Smooth muscle cell (in vitro differentiated cells): ENCODE results near the gene CRACDL. TPM values are rescaled to one million over a fixed set of nuclear protein-coding genes. Genes with fewer than 3 reads are reported as not detected.

Experiments
- DNase-seq: peaks from one replicate; lab custom pipeline; 2025; ENCODE audit not compliant: unreplicated experiment; lab: John Stamatoyannopoulos, UW
- H2AFZ ChIP-seq: fragments of 200-600 bp; sonication (generic); 2 replicates; pipeline ENCODE4 v1.6.0; 2016; ENCODE audit warnings: antibody characterized with exemption, low read depth, mild to moderate bottlenecking
- H3F3A ChIP-seq: fragments of 200-600 bp; sonication (generic); 2 replicates; pipeline ENCODE4 v1.6.0; 2017; ENCODE audit warnings: antibody characterized with exemption, low read depth
- H3K27ac ChIP-seq: fragments of 200-600 bp; sonication (generic); 2 replicates; pipeline ENCODE4 v1.5.1; 2016; ENCODE audit warnings: low read depth, mild to moderate bottlenecking
- H3K27me3 ChIP-seq: fragments of 200-600 bp; sonication (generic); 2 replicates; pipeline ENCODE4 v1.6.1; 2016; ENCODE audit warnings: low read depth, mild to moderate bottlenecking
- H3K36me3 ChIP-seq: fragments of 200-600 bp; sonication (generic); 2 replicates; pipeline ENCODE4 v1.5.1; 2016; ENCODE audit warnings: low read depth
- H3K4me1 ChIP-seq: fragments of 200-600 bp; sonication (generic); 2 replicates; pipeline ENCODE4 v1.5.1; 2016; ENCODE audit warnings: low read depth
- H3K4me2 ChIP-seq: fragments of 200-600 bp; sonication (generic); 2 replicates; pipeline ENCODE4 v1.6.0; 2016; ENCODE audit warnings: mild to moderate bottlenecking
- H3K4me3 ChIP-seq: fragments of 200-600 bp; sonication (generic); 2 replicates; pipeline ENCODE4 v1.5.1; 2016; ENCODE audit warnings: mild to moderate bottlenecking
- H3K79me2 ChIP-seq: fragments of 200-600 bp; sonication (generic); 2 replicates; pipeline ENCODE4 v1.6.0; 2016; ENCODE audit warnings: low read depth, mild to moderate bottlenecking
- H3K9ac ChIP-seq: fragments of 200-600 bp; sonication (generic); 2 replicates; pipeline ENCODE4 v1.6.0; 2016; ENCODE audit warnings: low read depth
- H3K9me3 ChIP-seq: fragments of 200-600 bp; sonication (generic); replicated peaks from 2 replicates; pipeline ENCODE4 v1.5.1; 2016; ENCODE audit warnings: low read depth
- H4K20me1 ChIP-seq: fragments of 200-600 bp; sonication (generic); 2 replicates; pipeline ENCODE4 v1.6.0; 2016; ENCODE audit warnings: low read depth
- WGBS: methylation state at CpG from one replicate; pipeline ENCODE4 v1.1.7; 2016; ENCODE audit warnings: low lambda C conversion rate; 5-methylcytosine and 5-hydroxymethylcytosine counted together
- polyA plus RNA-seq: library from polyadenylated mRNA; unstranded; fragments of >200 nt; fragmentation: Nextera tagmentation; extraction: Ambion mirVana; gene quantifications from 2 replicates; pipeline ENCODE4 v1.2.1, GENCODE V29; 2016
- total RNA-seq: library from RNA; depleted of rRNA; stranded (reverse); fragments of >200 nt; gene quantifications from 2 replicates; pipeline ENCODE4 v1.2.3, GENCODE V29; 2014
- TF ChIP-seq, protein P1 (sequence below): fragments of 200-600 bp; sonication (generic); IDR thresholded peaks from 2 replicates; pipeline ENCODE4 v1.5.1; 2017; ENCODE audit warnings: borderline replicate concordance, mild to moderate bottlenecking, antibody characterized with exemption; ENCODE audit not compliant: insufficient read depth, poor library complexity, severe bottlenecking

Gene CRACDL
- total and polyA plus RNA-seq, 2 experiments from 2014 or later, result 0.72 to 2.2 TPM

GRCh38 chr2:98928242-98928641 is 7.8 kb downstream of the CRACDL start:
- 74% methylated on average over 10 of the region's 10 CpGs for WGBS
- Histone ChIP-seq H3K4me2 (no peak overlapping the region), H3K79me2 (no peaks in the 10 kb centered on the region), H3K9me3 (no peaks in the 10 kb centered on the region), H3K27me3 (no peaks in the 10 kb centered on the region), H3K36me3 (no peaks in the 10 kb centered on the region), H2AFZ (no peak overlapping the region), H3K27ac (peak overlapping the region; percentile 80), H3F3A (no peaks in the 10 kb centered on the region), H3K4me3 (no peak overlapping the region), H3K9ac (no peak overlapping the region), H4K20me1 (no peaks in the 10 kb centered on the region), H3K4me1 (no peaks in the 10 kb centered on the region)
- TF ChIP-seq, protein P1, sequence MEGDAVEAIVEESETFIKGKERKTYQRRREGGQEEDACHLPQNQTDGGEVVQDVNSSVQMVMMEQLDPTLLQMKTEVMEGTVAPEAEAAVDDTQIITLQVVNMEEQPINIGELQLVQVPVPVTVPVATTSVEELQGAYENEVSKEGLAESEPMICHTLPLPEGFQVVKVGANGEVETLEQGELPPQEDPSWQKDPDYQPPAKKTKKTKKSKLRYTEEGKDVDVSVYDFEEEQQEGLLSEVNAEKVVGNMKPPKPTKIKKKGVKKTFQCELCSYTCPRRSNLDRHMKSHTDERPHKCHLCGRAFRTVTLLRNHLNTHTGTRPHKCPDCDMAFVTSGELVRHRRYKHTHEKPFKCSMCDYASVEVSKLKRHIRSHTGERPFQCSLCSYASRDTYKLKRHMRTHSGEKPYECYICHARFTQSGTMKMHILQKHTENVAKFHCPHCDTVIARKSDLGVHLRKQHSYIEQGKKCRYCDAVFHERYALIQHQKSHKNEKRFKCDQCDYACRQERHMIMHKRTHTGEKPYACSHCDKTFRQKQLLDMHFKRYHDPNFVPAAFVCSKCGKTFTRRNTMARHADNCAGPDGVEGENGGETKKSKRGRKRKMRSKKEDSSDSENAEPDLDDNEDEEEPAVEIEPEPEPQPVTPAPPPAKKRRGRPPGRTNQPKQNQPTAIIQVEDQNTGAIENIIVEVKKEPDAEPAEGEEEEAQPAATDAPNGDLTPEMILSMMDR, result no peak
- no peak for DNase-seq

- H3K4me1 ChIP-seq, result no peaks in the 10 kb centered on the region
- no peaks in the 10 kb centered on the region for H4K20me1 ChIP-seq
- TF ChIP-seq, protein P1, result no peak
- H3K79me2 ChIP-seq, result no peaks in the 10 kb centered on the region
- H2AFZ ChIP-seq, result no peak overlapping the region
- no peaks in the 10 kb centered on the region for H3F3A ChIP-seq
- no peak overlapping the region for H3K4me3 ChIP-seq
- no peaks in the 10 kb centered on the region for H3K27me3 ChIP-seq
- H3K36me3 ChIP-seq, result no peaks in the 10 kb centered on the region
- WGBS, result 92% methylated on average over 13 of the region's 13 CpGs
- H3K9me3 ChIP-seq, result no peaks in the 10 kb centered on the region
- no peak overlapping the region for H3K9ac ChIP-seq
- DNase-seq, result no peak
- H3K27ac ChIP-seq, result peak overlapping the region; percentile 18
- H3K4me2 ChIP-seq, result no peak overlapping the region
These were observed 9.0 kb downstream of the CRACDL start for GRCh38 chr2:98927027-98927426.

GRCh38 chr2:98926601-98927000 is 9.4 kb downstream of the CRACDL start:
- H3F3A ChIP-seq, result no peaks in the 10 kb centered on the region
- H3K4me2 ChIP-seq, result no peak overlapping the region
- no peaks in the 10 kb centered on the region for H3K36me3 ChIP-seq
- H4K20me1 ChIP-seq, result no peaks in the 10 kb centered on the region
- H3K79me2 ChIP-seq, result no peaks in the 10 kb centered on the region
- DNase-seq, result no peak
- H3K27me3 ChIP-seq, result no peaks in the 10 kb centered on the region
- TF ChIP-seq, protein P1, result no peak
- peak overlapping the region; percentile 36 for H3K27ac ChIP-seq
- 61% methylated on average over 12 of the region's 12 CpGs for WGBS
- no peaks in the 10 kb centered on the region for H3K9me3 ChIP-seq
- H3K4me3 ChIP-seq, result no peak overlapping the region
- no peaks in the 10 kb centered on the region for H3K4me1 ChIP-seq
- H2AFZ ChIP-seq, result no peak overlapping the region
- H3K9ac ChIP-seq, result no peak overlapping the region

DNA sequence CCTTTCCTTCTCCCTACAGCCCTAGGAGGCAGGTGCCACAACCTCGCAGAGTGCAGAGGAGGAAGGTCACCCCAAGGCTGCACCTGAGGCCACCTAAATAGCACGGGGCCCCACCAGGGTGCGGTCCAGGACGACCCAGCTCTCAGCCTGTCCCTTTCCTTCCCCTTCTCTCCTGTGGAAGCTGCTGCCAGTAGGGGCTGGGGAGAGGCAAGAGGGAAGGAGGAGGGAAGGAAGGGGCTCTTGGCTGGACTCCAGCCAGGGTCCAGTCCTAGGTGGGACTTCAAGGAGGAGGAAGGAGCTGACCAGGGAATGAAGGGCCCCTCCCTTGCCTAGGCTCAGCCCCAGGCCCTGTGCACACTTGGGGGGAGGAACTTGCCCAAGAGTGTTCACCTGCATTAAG is 11.1 kb downstream of the CRACDL start:
- Histone ChIP-seq H4K20me1 (no peaks in the 10 kb centered on the region), H3K4me1 (no peaks in the 10 kb centered on the region), H3K9me3 (no peaks in the 10 kb centered on the region), H3K79me2 (no peaks in the 10 kb centered on the region), H3K27me3 (no peaks in the 10 kb centered on the region), H2AFZ (no peak overlapping the region), H3K27ac (no peak overlapping the region), H3K36me3 (no peaks in the 10 kb centered on the region), H3K9ac (no peak overlapping the region), H3K4me3 (no peak overlapping the region), H3K4me2 (no peak overlapping the region), H3F3A (no peaks in the 10 kb centered on the region)
- no peak for DNase-seq
- TF ChIP-seq, protein P1, result no peak
- 58% methylated on average over 4 of the region's 4 CpGs for WGBS
